ENCODE measurements around the gene TF.

- TF ChIP-seq EZH2 (optimal IDR thresholded peaks at IDR 0.05; ENCODE audit: low read depth, low read length) (no peak), CTCF (IDR thresholded peaks at IDR 0.05; ENCODE audit: low read length) (no peak), EZH2phosphoT487 (IDR thresholded peaks at IDR 0.05; ENCODE audit: low read length) (no peak)
Observed at GRCh38 chr3:133699903-133700302, 46.3 kb upstream of the TF start.
